Skeletal muscle cell (primary cell): ENCODE measurements around the gene SMYD5.

Experiments
- DNase-seq: peaks from one replicate; pipeline ENCODE4 v3.0.0-alpha.2; 2010; ENCODE audit warnings: low read depth
- H3K4me3 ChIP-seq: 2 replicates; pipeline ENCODE4 v1.5.1; 2011; ENCODE audit warnings: low read depth, mild to moderate bottlenecking, control low read depth, low read length, moderate library complexity

The SMYD5 gene

DNA sequence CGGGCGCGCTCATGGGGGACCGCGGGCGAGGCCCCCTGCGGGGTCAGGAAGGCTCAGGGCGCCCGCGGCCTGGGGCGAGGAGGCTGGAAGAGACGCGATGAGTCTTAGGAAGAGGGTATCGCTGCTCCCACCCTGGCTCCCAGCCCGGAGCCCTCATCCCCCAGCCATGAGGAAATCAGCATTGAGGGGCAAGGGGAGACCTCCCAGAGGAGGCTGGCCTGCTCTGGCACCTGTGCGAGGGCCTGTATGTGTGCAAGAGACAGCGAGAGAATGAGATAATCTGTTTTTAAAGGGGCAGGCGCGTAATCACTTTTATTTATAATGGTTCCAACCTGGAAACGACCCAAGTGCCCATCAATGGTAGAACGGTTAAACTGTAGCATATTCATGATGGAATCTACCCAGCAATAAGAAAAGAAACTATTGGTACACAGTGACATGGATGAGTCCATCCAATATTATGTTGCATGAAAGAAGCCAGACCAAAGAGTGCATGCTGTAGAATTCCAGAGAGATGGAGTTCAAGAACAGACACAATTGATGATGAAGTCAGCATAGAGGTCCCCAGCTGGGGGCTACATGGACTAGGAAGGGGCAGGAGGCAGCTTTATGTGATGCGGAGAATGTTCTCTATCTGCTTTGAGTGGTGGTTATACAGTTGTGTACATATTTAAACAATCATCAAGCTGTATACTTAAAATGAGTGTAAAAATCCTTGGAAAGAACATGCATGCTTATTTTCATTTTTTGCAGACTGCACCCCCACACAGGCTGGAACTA, 55.8 kb downstream of the SMYD5 start:
- no peak for DNase-seq
- no peak overlapping the region for H3K4me3 ChIP-seq

DNA sequence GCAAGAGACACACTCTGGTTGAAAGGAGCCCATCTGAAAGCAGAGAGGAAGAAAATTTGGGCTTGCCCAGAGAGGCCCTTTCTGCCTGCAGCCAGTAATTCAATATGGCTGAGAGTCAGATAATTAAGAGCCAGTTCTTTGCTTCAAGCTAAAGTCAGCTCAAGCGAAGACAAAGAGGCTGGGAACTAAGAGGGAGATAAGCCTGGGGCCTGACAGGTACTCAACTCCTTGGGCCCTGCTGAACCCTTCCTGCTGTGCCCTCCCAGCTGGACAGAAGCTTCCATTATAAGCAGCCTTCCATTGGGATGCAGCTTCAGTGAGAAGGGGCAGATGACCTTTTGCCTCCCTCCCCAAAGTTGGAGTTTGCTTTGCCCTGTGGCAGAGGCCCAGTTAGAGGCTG, 58.2 kb downstream of the SMYD5 start:
- no peak overlapping the region for H3K4me3 ChIP-seq
- DNase-seq: no peak
